Gastroesophageal sphincter (tissue), 3 donors: ENCODE measurements around the gene CACNB4.

Experiments used
- CTCF ChIP-seq, 4 experiments: fragments of 200-600 bp in 2 of 4; fragments of 450-650 bp in 2 of 4; sonication (generic) in 1 of 4; IDR thresholded peaks; one replicate each; pipeline ENCODE4 v1.5.1; 2017 to 2019; ENCODE audit warnings: antibody characterized with exemption in 4 of 4, mild to moderate bottlenecking in 2 of 4, moderate library complexity in 2 of 4
- POLR2A ChIP-seq, 2 donors: fragments of 450-650 bp; IDR thresholded peaks; one replicate each; pipeline ENCODE4 v1.6.1; 2017; ENCODE audit warnings: antibody characterized with exemption in 2 of 2, mild to moderate bottlenecking in 2 of 2, moderate library complexity in 1 of 2

DNA sequence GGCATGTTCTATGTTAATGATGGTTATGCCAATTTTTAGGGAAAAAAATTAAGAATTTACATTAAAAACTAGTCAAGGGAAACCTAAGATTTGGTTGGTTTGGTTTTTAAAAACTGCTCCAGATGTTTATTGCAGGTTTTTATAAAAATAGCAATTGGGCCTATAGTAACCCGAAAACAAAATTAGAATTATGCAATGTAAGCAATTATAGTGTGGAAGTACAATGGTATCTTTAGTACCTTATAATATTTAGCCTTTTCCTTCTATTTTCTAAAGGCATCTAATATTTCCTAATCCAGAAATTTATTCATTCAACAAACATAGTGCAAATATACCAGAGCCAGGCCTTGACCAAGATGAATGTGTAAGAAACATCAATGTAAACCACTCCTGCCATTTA is 27.3 kb downstream of the CACNB4 start:
- TF ChIP-seq CTCF (IDR thresholded peaks at IDR 0.05) (no peak), POLR2A (IDR thresholded peaks at IDR 0.05) (no peak)
